CD1c-positive myeloid dendritic cell (primary cell): ENCODE measurements around the gene HOXD10.

Experiments used
- DNase-seq: peaks from one replicate; pipeline ENCODE4 v3.0.0-alpha.2; 2016; ENCODE audit errors: extremely low spot score

Gene HOXD10

DNA sequence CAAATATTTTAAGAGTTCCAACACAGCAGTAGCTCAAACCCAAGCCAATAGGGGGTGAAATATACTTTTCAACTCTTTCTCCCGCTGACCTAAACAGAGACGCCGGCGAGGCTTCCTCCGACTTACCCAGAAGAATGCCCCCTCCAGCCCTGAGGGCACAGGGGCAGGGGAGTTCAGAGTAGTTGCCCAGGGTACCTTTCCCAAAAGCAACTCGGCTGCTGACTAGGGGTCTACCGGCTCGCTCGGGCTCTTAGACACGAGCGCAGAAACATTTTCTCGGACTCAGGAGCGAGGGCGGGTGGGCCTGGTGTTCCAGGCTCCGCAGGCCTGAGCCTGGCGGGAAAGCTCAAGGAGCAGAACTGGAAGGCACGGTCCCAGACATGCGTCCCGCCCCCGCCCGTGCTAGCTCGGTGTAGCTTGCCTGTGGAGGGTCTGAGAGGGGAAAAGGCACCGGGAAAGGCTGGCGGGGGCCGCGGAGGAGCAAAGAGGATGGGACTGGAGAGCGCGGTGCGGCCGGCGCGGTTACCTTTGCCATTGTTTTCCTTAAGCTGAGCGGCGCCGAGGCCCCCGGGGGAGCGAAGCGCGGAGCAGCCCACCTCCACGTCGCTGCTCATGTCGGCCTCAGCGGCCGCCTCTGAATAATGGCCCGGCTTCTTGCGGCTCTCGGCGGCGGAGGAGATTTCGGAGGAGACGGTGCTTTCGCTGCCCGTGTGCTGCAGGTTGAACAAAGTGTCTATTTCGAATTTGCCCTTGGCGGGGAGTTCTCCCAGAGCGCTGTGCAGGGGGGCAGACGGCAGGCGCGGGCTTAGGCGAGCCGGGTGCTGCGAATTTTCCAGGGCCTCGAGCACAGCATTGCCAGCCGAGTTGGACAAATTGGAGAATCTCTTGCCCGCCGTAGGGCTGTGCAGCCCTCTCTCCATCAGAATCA is 33.5 kb upstream of the HOXD10 start:
- DNase-seq = no peak

GRCh38 chr2:176083796-176084261 is 32.7 kb upstream of the HOXD10 start, which contains the start of gene EVX2:
Gene EVX2 (minus strand): TSS chr2:176083962. CDS start chr2:176083776, 186 bp downstream.
- DNase-seq = no peak

DNA sequence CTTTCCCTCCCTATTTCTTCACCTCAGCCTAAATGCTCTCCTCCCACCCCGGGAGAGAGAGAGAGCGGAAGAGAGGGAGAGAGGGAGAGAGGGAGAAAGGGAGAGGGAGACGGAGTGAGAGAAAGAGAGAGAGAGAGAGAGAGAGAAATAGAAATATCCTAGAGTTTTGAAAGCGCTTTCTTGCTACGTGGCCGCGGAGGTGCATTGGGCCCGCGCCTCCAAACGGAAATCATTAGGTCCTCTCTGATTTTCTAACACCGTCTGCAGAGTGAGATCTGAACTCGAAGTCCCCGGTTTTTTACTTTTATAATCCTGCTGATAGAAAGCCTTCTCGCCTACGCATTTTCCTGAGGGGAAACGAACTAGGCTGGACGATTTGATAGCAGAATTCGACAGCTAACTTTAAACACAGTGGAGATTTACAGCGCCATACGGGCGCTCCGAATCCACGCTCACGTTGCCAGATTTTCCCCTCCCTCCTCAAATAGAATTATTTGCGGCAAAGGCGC is 31.9 kb upstream of the HOXD10 start:
- peak; percentile 16 for DNase-seq

DNA sequence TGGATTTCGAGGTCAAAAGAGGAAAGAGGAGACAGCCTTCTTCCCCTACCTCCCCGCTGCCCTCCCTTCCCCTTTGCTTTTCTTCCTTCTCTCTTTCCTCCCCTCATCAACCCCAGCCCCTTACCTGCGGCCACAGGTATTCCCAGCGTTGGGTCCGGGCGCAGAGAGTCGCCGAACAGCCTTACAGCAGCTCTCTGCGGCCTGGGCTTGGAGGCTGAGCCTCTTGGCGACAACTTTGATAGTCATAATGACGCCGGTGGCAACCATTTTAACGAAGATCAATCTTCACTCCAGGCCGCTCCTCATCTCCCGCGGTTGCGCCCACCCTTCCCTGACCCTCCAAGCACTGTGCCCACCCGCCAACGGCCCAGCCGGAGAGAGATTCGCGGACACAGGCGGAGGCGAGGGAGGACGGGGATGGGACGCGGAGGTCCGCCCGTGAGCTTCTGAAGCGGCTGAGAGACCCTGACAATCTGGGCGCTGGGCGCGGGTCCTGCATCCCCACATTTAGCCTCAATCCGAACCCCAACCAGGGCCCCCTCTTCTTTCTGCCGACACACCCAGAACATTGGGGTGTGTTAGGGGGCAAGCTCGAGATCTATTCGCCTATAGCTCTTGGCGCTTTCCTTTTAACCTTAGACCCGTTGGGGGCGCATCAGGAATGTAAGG is 31.3 kb upstream of the HOXD10 start:
- no peak for DNase-seq

- no peak for DNase-seq
Measured at GRCh38 chr2:176085861-176086771, 30.5 kb upstream of the HOXD10 start.

- no peak for DNase-seq
Measured at GRCh38 chr2:176087330-176088047, 29.1 kb upstream of the HOXD10 start.

DNA sequence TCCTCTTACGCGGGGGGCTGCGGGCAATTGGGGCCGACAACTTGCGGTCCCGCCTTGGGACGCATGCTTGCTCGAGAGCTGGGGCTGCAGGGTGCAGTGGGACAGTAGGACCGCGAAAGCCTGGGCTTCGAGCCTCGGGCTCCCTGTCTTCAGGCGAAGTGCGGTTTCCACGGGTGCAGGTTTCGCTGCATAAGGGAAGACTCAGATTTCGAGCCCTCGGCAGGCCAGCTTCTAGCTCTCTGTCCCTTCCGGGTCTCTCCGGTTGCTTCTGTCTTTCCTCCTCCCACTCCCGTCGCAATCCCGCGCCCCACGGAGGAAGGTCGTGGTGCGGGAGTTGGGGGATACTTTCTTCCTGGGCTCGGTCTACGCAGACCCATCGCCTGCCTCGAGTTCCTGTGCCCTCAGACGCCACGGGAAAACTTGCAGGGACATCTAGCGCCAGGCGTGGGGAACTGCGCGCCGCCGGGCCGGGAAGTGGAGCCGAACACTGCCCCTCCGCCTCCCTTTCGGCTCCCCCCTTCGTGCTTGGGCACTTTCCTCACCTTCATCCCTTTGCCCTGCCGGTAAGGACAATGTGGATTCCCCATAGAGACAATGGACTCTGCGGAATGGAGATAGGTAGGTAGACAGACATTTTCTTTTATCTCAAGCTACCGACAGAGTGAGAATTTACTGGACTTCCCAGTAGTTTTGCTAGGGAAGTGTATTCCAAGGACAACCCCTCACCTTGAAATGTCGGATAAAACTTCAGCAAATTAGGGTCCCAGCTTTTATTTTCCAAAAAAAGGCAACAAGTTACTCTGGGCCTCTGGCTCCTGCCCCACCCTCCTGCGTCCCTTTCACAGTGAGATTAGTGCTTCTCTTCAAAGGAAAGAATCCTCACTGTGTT is 28.3 kb upstream of the HOXD10 start:
- DNase-seq = peak; percentile 46

DNA sequence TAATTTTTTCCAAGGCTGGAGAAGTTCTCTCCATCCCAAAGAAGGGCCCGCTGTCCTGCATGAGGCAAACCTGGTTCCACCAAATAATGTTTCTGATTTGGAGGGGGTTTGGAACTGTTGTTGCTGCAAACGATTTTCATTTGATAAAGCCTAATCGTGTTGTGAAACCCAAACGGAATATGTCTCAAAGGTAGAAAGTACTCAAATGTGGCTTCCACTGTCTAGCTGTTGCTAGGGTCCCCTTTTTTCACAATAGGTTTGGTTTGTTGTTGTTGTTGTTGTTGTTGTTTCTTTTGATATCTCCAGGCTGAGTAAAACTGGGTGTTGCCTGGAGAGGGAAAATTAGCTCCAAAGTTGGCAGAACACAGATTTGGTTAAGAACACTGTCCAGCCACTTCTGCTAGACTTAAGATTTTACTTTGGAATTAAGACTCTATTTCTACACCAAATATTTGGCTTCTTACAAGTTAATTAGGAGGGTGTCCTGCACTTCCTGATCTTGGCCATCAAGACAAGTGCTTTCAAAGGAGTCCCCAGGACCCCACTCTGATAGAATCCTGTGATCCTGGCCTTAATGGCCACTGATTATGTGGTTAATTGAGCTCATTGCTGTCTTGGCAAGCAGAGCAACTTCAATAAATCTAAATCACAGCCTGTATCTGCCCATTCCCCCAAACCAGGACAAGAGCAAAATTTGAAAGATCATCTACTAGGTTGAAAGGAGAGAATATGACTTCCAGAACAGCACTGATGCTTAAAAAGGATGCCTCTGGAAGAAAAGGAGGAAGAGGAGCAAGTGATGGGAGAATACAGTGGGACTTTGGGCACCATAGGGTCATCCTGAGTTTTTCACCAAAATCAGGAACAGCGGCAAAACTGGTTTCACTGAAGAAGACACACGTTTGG is 27.4 kb upstream of the HOXD10 start:
- DNase-seq = no peak

GRCh38 chr2:176089843-176090395 is 26.7 kb upstream of the HOXD10 start:
- no peak for DNase-seq

DNA sequence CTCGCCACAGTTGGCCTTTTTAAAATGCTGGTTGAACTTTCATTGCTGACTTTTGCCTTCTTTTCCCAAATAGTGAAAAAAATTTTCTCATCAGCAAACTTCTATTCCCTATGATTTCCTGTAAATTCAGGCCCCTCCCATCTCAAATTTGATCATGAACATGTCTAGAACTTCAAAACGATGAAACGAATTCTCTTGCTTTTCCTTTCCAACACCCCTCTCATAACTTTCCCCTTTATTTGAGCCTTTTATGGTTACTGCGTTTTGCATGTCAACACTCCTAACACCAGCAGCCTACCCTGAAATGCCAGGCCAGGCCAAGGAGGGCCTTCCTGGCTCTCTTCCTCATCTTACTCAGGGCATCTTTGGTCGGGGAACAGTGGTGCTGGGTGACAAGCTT is 25.7 kb upstream of the HOXD10 start:
- no peak for DNase-seq

GRCh38 chr2:176091329-176092258 is 25.0 kb upstream of the HOXD10 start:
- peak; percentile 28 for DNase-seq

DNA sequence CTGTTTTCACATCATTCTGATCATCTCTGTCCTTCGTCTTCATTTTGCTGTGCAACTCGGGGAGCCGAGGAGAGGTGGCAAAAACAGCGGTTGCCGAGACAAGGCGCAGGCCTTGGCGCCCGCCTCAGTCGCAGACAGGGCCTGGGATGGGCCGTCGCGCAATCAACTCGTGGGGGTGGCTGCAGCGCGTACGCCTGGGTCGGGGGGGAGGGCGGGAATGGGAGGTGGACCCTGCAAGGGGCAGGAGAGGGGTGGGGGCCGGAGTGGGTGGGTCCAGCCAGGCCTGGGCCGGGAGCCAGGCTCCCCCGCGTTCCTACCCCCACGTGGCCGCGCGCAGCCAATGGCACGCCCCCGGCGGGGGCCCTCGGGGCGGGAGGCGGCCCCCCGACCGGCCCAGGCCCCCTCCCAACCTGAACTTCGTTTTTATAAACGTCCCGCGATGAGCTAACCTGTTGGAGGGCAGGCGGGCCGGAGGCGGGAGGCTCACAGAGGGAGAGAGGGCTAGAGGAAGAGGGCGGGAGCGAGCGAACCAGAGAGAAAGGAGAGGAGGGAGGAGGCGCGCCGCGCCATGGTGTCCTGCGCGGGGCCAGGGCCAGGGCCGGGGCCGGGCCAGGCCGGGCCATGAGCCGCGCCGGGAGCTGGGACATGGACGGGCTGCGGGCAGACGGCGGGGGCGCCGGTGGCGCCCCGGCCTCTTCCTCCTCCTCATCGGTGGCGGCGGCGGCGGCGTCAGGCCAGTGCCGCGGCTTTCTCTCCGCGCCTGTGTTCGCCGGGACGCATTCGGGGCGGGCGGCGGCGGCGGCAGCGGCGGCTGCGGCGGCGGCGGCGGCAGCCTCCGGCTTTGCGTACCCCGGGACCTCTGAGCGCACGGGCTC is 24.1 kb upstream of the HOXD10 start, which contains the start of gene HOXD13:
HOXD13 (plus strand) TSS at position 452 of the 875 bp plus-strand sequence; CDS start at position 622, 170 bp downstream.
- no peak for DNase-seq

- DNase-seq = no peak
Measured at GRCh38 chr2:176093145-176093897, 23.3 kb upstream of the HOXD10 start.

DNA sequence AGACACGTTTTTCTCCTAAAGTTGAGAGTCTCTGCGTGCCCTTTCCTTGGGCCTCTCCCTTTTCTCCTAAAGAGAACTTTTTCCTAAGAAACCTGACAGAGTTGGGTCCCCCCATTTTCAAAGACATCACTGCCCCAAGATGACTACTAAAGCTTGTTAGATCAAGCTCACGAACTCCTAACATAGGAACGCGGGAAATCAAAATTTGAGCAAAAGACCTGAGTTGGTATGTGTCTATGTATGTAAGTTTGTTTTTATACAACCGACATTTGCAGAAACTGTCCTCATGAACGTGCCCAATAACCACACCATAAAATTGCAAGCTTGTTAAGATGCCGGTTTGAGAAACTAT is 22.7 kb upstream of the HOXD10 start:
- no peak for DNase-seq

GRCh38 chr2:176094349-176094748 is 22.2 kb upstream of the HOXD10 start:
- no peak for DNase-seq

- no peak for DNase-seq
Measured at GRCh38 chr2:176095421-176095820, 21.2 kb upstream of the HOXD10 start.
